Measurements from ENCODE around the gene SLC12A7.

- TF ChIP-seq POLR2A (IDR thresholded peaks at IDR 0.05; ENCODE audit: low read length) (no peak), GATA1 (IDR thresholded peaks at IDR 0.05; ENCODE audit: low read depth, low read length) (no peak)
Observed at GRCh38 chr5:1125030-1125357, 13.1 kb upstream of the SLC12A7 start.
